NK-92 (cell line): ENCODE measurements around the gene TEX30.

Source experiments
- DNase-seq: peaks from one replicate; lab custom pipeline; 2025; ENCODE audit not compliant: unreplicated experiment; lab: John Stamatoyannopoulos, UW

The TEX30 gene

DNA sequence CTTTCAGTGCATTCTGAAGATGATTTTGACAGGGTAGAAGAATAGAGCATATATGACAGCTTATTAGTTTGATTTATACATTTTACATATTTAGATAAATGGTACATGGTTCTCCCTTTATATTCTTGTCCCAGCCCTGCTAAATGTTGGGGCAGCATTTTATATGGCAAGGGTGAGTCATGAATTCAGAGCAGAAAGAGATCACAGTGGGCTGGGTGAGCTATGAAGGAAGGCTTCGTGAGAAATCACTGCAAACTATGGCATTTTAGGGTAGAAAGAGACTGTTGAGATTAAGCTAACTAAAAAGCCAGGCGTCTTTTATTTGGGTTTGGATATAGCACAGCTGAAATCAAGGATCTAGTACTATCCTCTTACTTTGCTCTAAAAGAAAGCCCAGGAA lies 54.8 kb downstream of the TEX30 start:
- no peak for DNase-seq
